ENCODE data around the gene MLH3. TPM values are rescaled to one million over a fixed set of nuclear protein-coding genes. Genes with fewer than 3 reads are reported as not detected.

The MLH3 gene
- total RNA-seq, 1 donor from 2014 or later = 27.2 TPM

GRCh38 chr14:75059642-75060041, 8.4 kb upstream of the MLH3 start:
- intact Hi-C loops (cut with DNase I) = no loop called here
- H3K4me1 ChIP-seq = peaks cover 17% of the 10 kb centered on the region
- DNase-seq (no peak), ATAC-seq (no peak)
- TF ChIP-seq CTCF (IDR thresholded peaks at IDR 0.05) = no peak
- H3K36me3 ChIP-seq = no peaks in the 10 kb centered on the region
- H3K27ac ChIP-seq = no peak overlapping the region
- no peaks in the 10 kb centered on the region for H3K9me3 ChIP-seq
- H3K4me3 ChIP-seq = no peak overlapping the region
- no peaks in the 10 kb centered on the region for H3K27me3 ChIP-seq (ENCODE audit: low read depth)

GRCh38 chr14:75054421-75054820, 3.2 kb upstream of the MLH3 start:
- ATAC-seq (no peak), DNase-seq (no peak)
- no peaks in the 10 kb centered on the region for H3K27me3 ChIP-seq (ENCODE audit: low read depth)
- no peak for TF ChIP-seq CTCF (IDR thresholded peaks at IDR 0.05)
- H3K36me3 ChIP-seq = no peaks in the 10 kb centered on the region
- H3K9me3 ChIP-seq = no peaks in the 10 kb centered on the region
- H3K4me3 ChIP-seq = no peak overlapping the region
- peaks cover 22% of the 10 kb centered on the region for H3K4me1 ChIP-seq
- intact Hi-C loops (cut with DNase I) = no loop called here
- no peak overlapping the region for H3K27ac ChIP-seq

GRCh38 chr14:75053396-75054291, 2.4 kb upstream of the MLH3 start:
- peaks cover 30% of the 10 kb centered on the region for H3K4me1 ChIP-seq
- no peak overlapping the region for H3K27ac ChIP-seq
- no peak overlapping the region for H3K4me3 ChIP-seq
- no peaks in the 10 kb centered on the region for H3K36me3 ChIP-seq
- DNase-seq (no peak), ATAC-seq (no peak)
- H3K27me3 ChIP-seq (ENCODE audit: low read depth) = no peaks in the 10 kb centered on the region
- no peaks in the 10 kb centered on the region for H3K9me3 ChIP-seq
- TF ChIP-seq CTCF (IDR thresholded peaks at IDR 0.05) = no peak
- intact Hi-C loops (cut with DNase I) = no loop called here

- ATAC-seq (no peak), DNase-seq (no peak)
- no peaks in the 10 kb centered on the region for H3K36me3 ChIP-seq
- no peaks in the 10 kb centered on the region for H3K9me3 ChIP-seq
- H3K27ac ChIP-seq = peak overlapping the region; percentile 94
- intact Hi-C loops (cut with DNase I) = no loop called here
- H3K4me3 ChIP-seq = peak overlapping the region; percentile 68
- TF ChIP-seq CTCF (IDR thresholded peaks at IDR 0.05) = no peak
- H3K27me3 ChIP-seq (ENCODE audit: low read depth) = no peaks in the 10 kb centered on the region
- peaks cover 32% of the 10 kb centered on the region for H3K4me1 ChIP-seq
Measured at GRCh38 chr14:75051556-75051899, 261 bp upstream of the MLH3 start.

- Histone ChIP-seq H3K4me1 (peaks cover 45% of the 10 kb centered on the region), H3K4me3 (peak overlapping the region; percentile 9), H3K9me3 (no peaks in the 10 kb centered on the region), H3K27me3 (ENCODE audit: low read depth) (no peaks in the 10 kb centered on the region), H3K36me3 (no peaks in the 10 kb centered on the region), H3K27ac (peak overlapping the region; percentile 94)
- TF ChIP-seq CTCF (IDR thresholded peaks at IDR 0.05) = no peak
- intact Hi-C loops (cut with DNase I) = no loop called here
- ATAC-seq = peak; percentile 9 to 41
- DNase-seq = no peak
Measured at GRCh38 chr14:75049731-75050201, 1.5 kb downstream of the MLH3 start.
